Activated effector memory CD4-positive, alpha-beta T cell treated with Interleukin-2 at 50 U/mL for 16 hours (primary cell): ENCODE measurements around the gene PDE6G.
"Not testable (repeated sequence)": the region's sequence is repeated elsewhere in the genome, so short reads cannot be mapped to it uniquely, and the experiment has no call there.

Experiments used
- DNase-seq: peaks from one replicate; pipeline ENCODE4 v3.0.0-alpha.2; 2020

PDE6G gene

GRCh38 chr17:81687770-81688541 lies 31.6 kb upstream of the PDE6G start:
- no peak for DNase-seq

GRCh38 chr17:81686614-81687013 lies 30.3 kb upstream of the PDE6G start:
- DNase-seq: no peak

GRCh38 chr17:81685108-81685507 lies 28.8 kb upstream of the PDE6G start:
- DNase-seq: no peak

GRCh38 chr17:81684442-81684911 lies 28.1 kb upstream of the PDE6G start:
- DNase-seq: no peak

GRCh38 chr17:81683584-81684441 lies 27.5 kb upstream of the PDE6G start, which contains the start of the genes ARL16 and HGS:
Gene ARL16 (minus strand): TSS chr17:81683797. CDS start chr17:81683753, 44 bp downstream.
Gene HGS (plus strand): TSS chr17:81684011. CDS start chr17:81684067, 56 bp downstream.
- DNase-seq: peak; percentile 98

GRCh38 chr17:81683208-81683583 lies 26.9 kb upstream of the PDE6G start:
- no peak for DNase-seq

GRCh38 chr17:81682565-81683207 lies 26.3 kb upstream of the PDE6G start:
- no peak for DNase-seq

GRCh38 chr17:81681672-81682071 lies 25.3 kb upstream of the PDE6G start:
- no peak for DNase-seq

GRCh38 chr17:81680150-81680549 lies 23.8 kb upstream of the PDE6G start:
- DNase-seq: no peak

GRCh38 chr17:81676906-81677305 lies 20.6 kb upstream of the PDE6G start:
- DNase-seq: no peak

GRCh38 chr17:81675515-81676221 lies 19.3 kb upstream of the PDE6G start:
- not testable (repeated sequence) for DNase-seq

GRCh38 chr17:81673561-81674258 lies 17.4 kb upstream of the PDE6G start:
- no peak for DNase-seq

GRCh38 chr17:81672954-81673353 lies 16.6 kb upstream of the PDE6G start:
- DNase-seq: no peak

- DNase-seq: no peak
These were observed 16.2 kb upstream of the PDE6G start for GRCh38 chr17:81672504-81672903.

- DNase-seq: no peak
These were observed 11.4 kb upstream of the PDE6G start for GRCh38 chr17:81667754-81668153.

- DNase-seq: peak; percentile 89
These were observed 10.2 kb upstream of the PDE6G start, which contains the start of the genes CCDC137 and OXLD1 for GRCh38 chr17:81666342-81667191. Gene CCDC137 (plus strand): TSS chr17:81666737. CDS start chr17:81666767, 30 bp downstream. Gene OXLD1 (minus strand): TSS chr17:81666605. CDS start chr17:81666577, 28 bp downstream.

GRCh38 chr17:81666092-81666341 lies 9.7 kb upstream of the PDE6G start:
- DNase-seq: no peak

- DNase-seq: peak; percentile 15
These were observed 9.1 kb upstream of the PDE6G start for GRCh38 chr17:81665205-81666091.

- DNase-seq: no peak
These were observed 7.7 kb upstream of the PDE6G start for GRCh38 chr17:81664051-81664470.

- DNase-seq: no peak
These were observed 5.7 kb upstream of the PDE6G start for GRCh38 chr17:81662002-81662401.
